Endothelial cell of umbilical vein (primary cell): Measurements from ENCODE around the gene LSMEM2. TPM values are rescaled to one million over a fixed set of nuclear protein-coding genes. Genes with fewer than 3 reads are reported as not detected.

Experiments used
- BruUV-seq: library from RNA; stranded (reverse); fragments of 400-500 nt; replicated peaks from 2 replicates; lab custom pipeline; 2021; lab: Mats Ljungman, UMichigan
- CTCF ChIA-PET: fragments of 300-600, 350-600 bp; sonication (Branson Sonifier 250); formaldehyde crosslinking; loops from one replicate; lab custom pipeline; 2021; ENCODE audit warnings: antibody characterized with exemption, inconsistent platforms; lab: Charles Lee
- POLR2A ChIA-PET: fragments of 300-600, 350-600 bp; sonication (Branson Sonifier 250); formaldehyde crosslinking; loops from one replicate; lab custom pipeline; 2021; ENCODE audit warnings: antibody characterized with exemption, inconsistent platforms; lab: Charles Lee
- DNase-seq: peaks from one replicate; pipeline ENCODE4 v3.0.0-alpha.2; 2011; ENCODE audit warnings: low read depth, low spot score
- FAIRE-seq: peaks from 2 replicates; lab custom pipeline; 2011; peaks lifted over from hg19 to GRCh38; lab: Jason Lieb, UNC
- H2AFZ ChIP-seq: 2 replicates; pipeline ENCODE4 v1.6.0; 2012; ENCODE audit warnings: low read depth, low read length, control low read depth, inconsistent platforms
- H3K27ac ChIP-seq: 2 replicates; pipeline ENCODE4 v1.5.1; 2011; ENCODE audit warnings: low read depth, mild to moderate bottlenecking, control low read depth, low read length, moderate library complexity; ENCODE audit not compliant: insufficient read depth
- H3K27me3 ChIP-seq, 2 experiments: 2 replicates each; pipeline versions ENCODE4 v1.6.0 to v1.6.1; 2011; ENCODE audit warnings: low read length in 2 of 2, mixed read lengths in 1 of 2; ENCODE audit not compliant: control insufficient read depth in 2 of 2, insufficient read depth in 2 of 2
- H3K36me3 ChIP-seq, 2 experiments: 2 replicates in 1 of 2; 3 replicates in 1 of 2; pipeline ENCODE4 v1.5.1; 2011; ENCODE audit warnings: low read length in 2 of 2, mild to moderate bottlenecking in 1 of 2, moderate library complexity in 1 of 2; ENCODE audit not compliant: control insufficient read depth in 2 of 2, insufficient read depth in 2 of 2; ENCODE audit errors: extremely low read depth in 1 of 2
- H3K4me1 ChIP-seq: 3 replicates; pipeline ENCODE4 v1.5.1; 2011; ENCODE audit warnings: mild to moderate bottlenecking, low read length; ENCODE audit not compliant: control insufficient read depth, insufficient read depth; ENCODE audit errors: extremely low read depth
- H3K4me2 ChIP-seq: 2 replicates; pipeline ENCODE4 v1.6.1; 2011; ENCODE audit warnings: low read length, control low read depth, mixed read lengths; ENCODE audit not compliant: insufficient read depth
- H3K4me3 ChIP-seq, 3 experiments: fragments of 200-600 bp in 1 of 3; sonication (generic), shearing (Covaris generic) in 1 of 3; replicated peaks in 1 of 3; 2 replicates each; pipeline ENCODE4 v1.5.1; 2011 to 2016; ENCODE audit warnings: control low read depth in 3 of 3, low read length in 3 of 3, mild to moderate bottlenecking in 2 of 3, inconsistent platforms in 1 of 3, low read depth in 1 of 3, moderate library complexity in 1 of 3; ENCODE audit not compliant: insufficient read depth in 1 of 3
- H3K79me2 ChIP-seq: 2 replicates; pipeline ENCODE4 v1.6.0; 2012; ENCODE audit warnings: low read length, inconsistent platforms; ENCODE audit not compliant: control insufficient read depth, insufficient read depth
- H3K9ac ChIP-seq: replicated peaks from 2 replicates; pipeline ENCODE3; 2011; ENCODE audit warnings: low read length, control low read depth; ENCODE audit not compliant: insufficient read depth; ENCODE audit errors: extremely low read depth
- H3K9me1 ChIP-seq: replicated peaks from 3 replicates; pipeline ENCODE4 v1.6.0; 2011; ENCODE audit warnings: mild to moderate bottlenecking, low read length; ENCODE audit not compliant: control insufficient read depth, insufficient read depth; ENCODE audit errors: extremely low read depth
- H3K9me3 ChIP-seq: replicated peaks from 2 replicates; pipeline ENCODE4 v1.5.1; 2012; ENCODE audit warnings: low read length, inconsistent platforms; ENCODE audit not compliant: control insufficient read depth, insufficient read depth
- H4K20me1 ChIP-seq: replicated peaks from 2 replicates; pipeline ENCODE3; 2011; ENCODE audit warnings: mild to moderate bottlenecking, low read length; ENCODE audit not compliant: control insufficient read depth, insufficient read depth; ENCODE audit errors: extremely low read depth
- EZH2 ChIP-seq: IDR thresholded peaks from 2 replicates; pipeline ENCODE4 v1.6.1; 2012; ENCODE audit warnings: borderline replicate concordance, low read depth, mild to moderate bottlenecking, moderate library complexity, low read length, inconsistent platforms; ENCODE audit not compliant: severe bottlenecking
- FOS ChIP-seq: IDR thresholded peaks from 2 replicates; pipeline ENCODE4 v1.6.1; 2011; ENCODE audit warnings: mild to moderate bottlenecking, low read length, moderate library complexity, borderline replicate concordance; ENCODE audit not compliant: insufficient read depth
- GATA2 ChIP-seq: IDR thresholded peaks from 2 replicates; pipeline ENCODE4 v1.7.0; 2011; ENCODE audit warnings: low read depth, mild to moderate bottlenecking, moderate library complexity, mixed read lengths, low read length; ENCODE audit not compliant: insufficient read length, insufficient read depth
- JUN ChIP-seq: IDR thresholded peaks from 2 replicates; pipeline ENCODE4 v1.6.1; 2011; ENCODE audit warnings: borderline replicate concordance, low read depth; ENCODE audit not compliant: insufficient read length, insufficient read depth
- MYC ChIP-seq: IDR thresholded peaks from one replicate; pipeline ENCODE4 v1.6.1; 2011; ENCODE audit warnings: mild to moderate bottlenecking, low read depth, low read length
- POLR2A ChIP-seq: IDR thresholded peaks from 2 replicates; pipeline ENCODE4 v1.6.1; 2012; ENCODE audit warnings: low read depth, mild to moderate bottlenecking, control low read depth, low read length
- POLR2AphosphoS5 ChIP-seq: IDR thresholded peaks from 2 replicates; pipeline ENCODE4 v1.6.1; 2012; ENCODE audit warnings: low read depth, mild to moderate bottlenecking, control low read depth, low read length, moderate library complexity; ENCODE audit not compliant: insufficient read depth
- dilution Hi-C: fragments of 300-500 bp; cut with MboI; formaldehyde crosslinking; loops from one replicate; pipeline ENCODE4 v1.15.0; 2019; ENCODE audit warnings: low sequenced_read_pairs; ENCODE audit not compliant: extremely low pct_ligation_motif_present
- intact Hi-C: fragments of 100-400 bp; cut with micrococcal nuclease; formaldehyde crosslinking; loops from one replicate; pipeline ENCODE4 v1.10.0; 2022
- polyA plus RNA-seq, 4 experiments: library from polyadenylated mRNA; depleted of rRNA in 3 of 4; stranded (reverse) in 3 of 4; unstranded in 1 of 4; fragments of >200 nt; gene quantifications; 2 replicates each; pipeline versions ENCODE4 v1.2.1 to v1.2.3, GENCODE V29; 2011 to 2012; ENCODE audit warnings: missing spikeins in 1 of 4
- total RNA-seq: library from RNA; stranded (reverse); gene quantifications from 2 replicates; pipeline ENCODE4 v1.2.3, GENCODE V29; 2021
- TF ChIP-seq, protein P1 (sequence below): IDR thresholded peaks from 2 replicates; pipeline ENCODE4 v1.6.1; 2011; ENCODE audit not compliant: insufficient read depth, insufficient read length
- TF ChIP-seq, protein P2 (sequence below), 2 donors: IDR thresholded peaks; 1 replicate in 1 of 2; 2 replicates in 1 of 2; pipeline ENCODE4 v1.5.1; 2011; ENCODE audit warnings: low read length in 2 of 2, mild to moderate bottlenecking in 2 of 2, moderate library complexity in 2 of 2, control low read depth in 1 of 2, inconsistent platforms in 1 of 2, low read depth in 1 of 2; ENCODE audit not compliant: insufficient read depth in 1 of 2; ENCODE audit errors: extremely low read depth in 1 of 2

LSMEM2 gene
- total and polyA plus RNA-seq, 2 donors (not counting 3 experiments of a cell fraction or from before 2014, with no cell fraction given): not detected

DNA sequence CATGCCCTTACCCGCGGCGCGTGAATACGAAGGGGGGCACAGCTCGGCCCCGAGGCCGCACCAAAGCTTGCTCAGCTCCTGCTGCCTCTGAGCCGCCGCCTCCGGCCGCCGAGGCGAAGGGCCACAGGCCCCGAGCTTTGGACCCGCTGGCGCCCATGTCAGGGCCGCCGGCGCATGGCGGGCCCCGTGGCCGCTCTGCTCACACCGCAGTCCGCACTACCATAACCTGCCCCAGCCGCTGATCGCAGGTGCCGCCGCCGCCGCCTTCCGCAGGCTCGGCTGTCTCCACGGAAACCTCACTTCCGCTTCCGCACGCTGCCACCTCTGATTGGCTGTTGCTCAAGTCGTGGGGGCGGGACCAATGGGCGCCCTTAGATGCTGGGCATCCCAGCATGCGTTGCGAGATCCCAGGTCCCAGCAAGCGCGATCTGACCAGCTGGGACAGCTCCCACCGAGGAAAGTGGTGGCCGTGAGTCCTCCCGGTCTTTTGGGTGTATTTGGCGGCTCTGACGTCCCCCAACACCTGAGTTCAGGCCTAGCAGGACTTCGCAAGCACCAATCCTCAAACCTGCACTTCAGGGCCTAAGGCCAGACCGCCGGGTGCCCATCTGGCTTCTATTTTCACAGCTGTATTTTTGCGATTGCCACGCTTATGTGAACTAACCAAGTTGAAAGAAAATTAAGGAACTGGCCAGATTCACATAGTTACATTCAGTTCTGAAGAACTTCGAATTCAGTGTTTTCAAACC is 49.2 kb downstream of the LSMEM2 start, which contains the start of gene TUSC2:
Gene TUSC2 (minus strand): TSS at position 281 of the 749 bp plus-strand sequence. CDS start 124 bp downstream, at position 157.
- H3K9me3 ChIP-seq: no peaks in the 10 kb centered on the region
- H3K36me3 ChIP-seq: peaks cover 20 to 39% of the 10 kb centered on the region in 2 experiments
- no peaks in the 10 kb centered on the region for H3K9me1 ChIP-seq
- peaks cover 35% of the 10 kb centered on the region for H3K79me2 ChIP-seq
- CTCF ChIA-PET: interaction anchor here (0.8 to 1.8 kb wide), 5 partner anchors 8 to 102 kb away, joined by 3 to 13 read pairs (median 4); partner anchors contain the start of genes HYAL3 and NAA80
- POLR2A ChIA-PET: interaction anchor here (0.7 to 1.9 kb wide), 7 partner anchors 8 to 93 kb away, joined by 3 to 8 read pairs (median 4); partner anchors contain the start of genes GNAI2 and IFRD2
- no peaks in the 10 kb centered on the region for H4K20me1 ChIP-seq
- H3K27ac ChIP-seq: peak within 1 kb of the TSS; percentile 70
- peak within 1 kb of the TSS; percentile 42 for H2AFZ ChIP-seq
- no TSS peak for BruUV-seq
- no peaks in the 10 kb centered on the region for H3K27me3 ChIP-seq
- peak; percentile 97 for DNase-seq
- peak within 1 kb of the TSS; percentile 69 to 88 (median 86) for H3K4me3 ChIP-seq
- peak within 1 kb of the TSS; percentile 87 for H3K9ac ChIP-seq
- H3K4me2 ChIP-seq: peak within 1 kb of the TSS; percentile 83
- dilution Hi-C loops: no loop called here
- peak; percentile 99 for FAIRE-seq
- TF ChIP-seq POLR2AphosphoS5 (peak; percentile 95), POLR2A (peak; percentile 96), EZH2 (no peak)
- peaks cover 28% of the 10 kb centered on the region for H3K4me1 ChIP-seq
- intact Hi-C loops: loop anchor here (1.0 kb wide), 1 partner anchor 9 kb away; no protein-coding TSS in a partner anchor

DNA sequence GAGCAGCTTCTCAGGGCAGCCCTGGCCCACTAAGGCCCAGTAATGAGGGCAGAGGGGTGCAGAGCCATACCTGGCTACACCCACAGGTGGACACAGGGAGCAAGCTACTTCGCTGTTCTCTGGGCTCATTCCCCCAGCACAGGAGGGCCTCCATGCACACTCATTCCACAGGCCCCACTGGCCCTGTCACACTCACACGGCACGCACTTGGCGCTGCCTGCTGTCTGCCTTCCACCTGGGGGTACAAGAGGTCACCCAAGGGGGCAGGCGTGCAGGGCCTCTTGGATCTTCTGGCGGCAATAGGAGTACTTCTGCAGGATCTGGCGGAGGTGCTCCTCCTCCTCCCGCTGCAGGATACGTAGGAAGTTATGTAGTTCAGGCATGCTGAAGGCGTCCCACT is 51.4 kb downstream of the LSMEM2 start:
- FAIRE-seq (no peak), DNase-seq (no peak)
- H3K27ac ChIP-seq: no peak overlapping the region
- H3K4me2 ChIP-seq: no peak overlapping the region
- no peak overlapping the region for H3K9ac ChIP-seq
- ChIA-PET POLR2A (no interaction called here), CTCF (no interaction called here)
- H3K4me1 ChIP-seq: peaks cover 34% of the 10 kb centered on the region
- peaks cover 20 to 38% of the 10 kb centered on the region in 2 experiments for H3K36me3 ChIP-seq
- BruUV-seq: no TSS peak
- H3K9me3 ChIP-seq: no peaks in the 10 kb centered on the region
- H3K27me3 ChIP-seq: no peaks in the 10 kb centered on the region
- H3K4me3 ChIP-seq: no peak overlapping the region
- H3K9me1 ChIP-seq: no peaks in the 10 kb centered on the region
- dilution Hi-C loops: no loop called here
- intact Hi-C loops: no loop called here
- H4K20me1 ChIP-seq: no peaks in the 10 kb centered on the region
- TF ChIP-seq GATA2: no peak
- no peak for TF ChIP-seq JUN
- TF ChIP-seq, protein P1, sequence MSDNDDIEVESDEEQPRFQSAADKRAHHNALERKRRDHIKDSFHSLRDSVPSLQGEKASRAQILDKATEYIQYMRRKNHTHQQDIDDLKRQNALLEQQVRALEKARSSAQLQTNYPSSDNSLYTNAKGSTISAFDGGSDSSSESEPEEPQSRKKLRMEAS: no peak
- no peak for TF ChIP-seq POLR2AphosphoS5
- TF ChIP-seq MYC: no peak
- no peak for TF ChIP-seq FOS
- TF ChIP-seq, protein P2, sequence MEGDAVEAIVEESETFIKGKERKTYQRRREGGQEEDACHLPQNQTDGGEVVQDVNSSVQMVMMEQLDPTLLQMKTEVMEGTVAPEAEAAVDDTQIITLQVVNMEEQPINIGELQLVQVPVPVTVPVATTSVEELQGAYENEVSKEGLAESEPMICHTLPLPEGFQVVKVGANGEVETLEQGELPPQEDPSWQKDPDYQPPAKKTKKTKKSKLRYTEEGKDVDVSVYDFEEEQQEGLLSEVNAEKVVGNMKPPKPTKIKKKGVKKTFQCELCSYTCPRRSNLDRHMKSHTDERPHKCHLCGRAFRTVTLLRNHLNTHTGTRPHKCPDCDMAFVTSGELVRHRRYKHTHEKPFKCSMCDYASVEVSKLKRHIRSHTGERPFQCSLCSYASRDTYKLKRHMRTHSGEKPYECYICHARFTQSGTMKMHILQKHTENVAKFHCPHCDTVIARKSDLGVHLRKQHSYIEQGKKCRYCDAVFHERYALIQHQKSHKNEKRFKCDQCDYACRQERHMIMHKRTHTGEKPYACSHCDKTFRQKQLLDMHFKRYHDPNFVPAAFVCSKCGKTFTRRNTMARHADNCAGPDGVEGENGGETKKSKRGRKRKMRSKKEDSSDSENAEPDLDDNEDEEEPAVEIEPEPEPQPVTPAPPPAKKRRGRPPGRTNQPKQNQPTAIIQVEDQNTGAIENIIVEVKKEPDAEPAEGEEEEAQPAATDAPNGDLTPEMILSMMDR (IDR thresholded peaks at IDR 0.05; ENCODE audit: extremely low read depth in 1 of 2, insufficient read depth in 1 of 2, low read depth in 1 of 2, low read length in 2 of 2): no peak
- TF ChIP-seq EZH2: no peak
- TF ChIP-seq POLR2A: no peak
- H3K79me2 ChIP-seq: peaks cover 57% of the 10 kb centered on the region
- no peak overlapping the region for H2AFZ ChIP-seq
